CD4-positive, alpha-beta memory T cell (primary cell): ENCODE measurements around the gene FBXW5. TPM values are rescaled to one million over a fixed set of nuclear protein-coding genes. Genes with fewer than 3 reads are reported as not detected.

Experiments
- CTCF ChIA-PET: fragments of 350-600 bp; sonication (Branson Sonifier 250); formaldehyde crosslinking; loops from one replicate; lab custom pipeline; 2021; ENCODE audit warnings: inconsistent platforms; ENCODE audit not compliant: partially characterized antibody; lab: Charles Lee
- POLR2A ChIA-PET: fragments of 350-600 bp; sonication (Branson Sonifier 250); formaldehyde crosslinking; loops from one replicate; lab custom pipeline; 2021; ENCODE audit not compliant: partially characterized antibody; lab: Charles Lee
- DNase-seq, 5 donors: peaks; one replicate each; pipeline versions ENCODE4 v3.0.0 to v3.0.0-alpha.2; 2020 to 2022; ENCODE audit warnings: mixed read lengths in 1 of 5
- H3K27ac ChIP-seq: one replicate; pipeline ENCODE4 v1.7.0; 2013; ENCODE audit warnings: low read depth, low read length
- H3K27me3 ChIP-seq: 2 replicates; pipeline ENCODE4 v1.7.0; 2013; ENCODE audit warnings: mild to moderate bottlenecking, low read length, moderate library complexity; ENCODE audit not compliant: insufficient read depth
- H3K36me3 ChIP-seq: 2 replicates; pipeline ENCODE4 v1.7.0; 2013; ENCODE audit warnings: mild to moderate bottlenecking, low read length, moderate library complexity; ENCODE audit not compliant: insufficient read depth
- H3K4me1 ChIP-seq: 2 replicates; pipeline ENCODE4 v1.7.0; 2013; ENCODE audit warnings: mild to moderate bottlenecking, low read length, moderate library complexity; ENCODE audit not compliant: insufficient read depth
- H3K4me3 ChIP-seq, 2 donors: one replicate each; pipeline ENCODE4 v1.7.0; 2013; ENCODE audit warnings: low read length in 2 of 2, mild to moderate bottlenecking in 1 of 2
- H3K9me3 ChIP-seq, 2 donors: one replicate each; pipeline ENCODE4 v1.7.0; 2013; ENCODE audit warnings: low read length in 2 of 2, control low read depth in 1 of 2; ENCODE audit not compliant: control insufficient read depth in 1 of 2
- H3K27ac Mint-ChIP-seq, 7 donors: one replicate each; pipeline ENCODE4 v1.8.0; 2020 to 2021; ENCODE audit warnings: mixed read lengths in 7 of 7, mild to moderate bottlenecking in 6 of 7, inconsistent platforms in 3 of 7, moderate library complexity in 3 of 7
- H3K27me3 Mint-ChIP-seq, 2 donors: one replicate each; pipeline ENCODE4 v1.8.0; 2020 to 2021; ENCODE audit warnings: mixed read lengths in 2 of 2
- H3K36me3 Mint-ChIP-seq, 2 donors: one replicate each; pipeline ENCODE4 v1.8.0; 2020 to 2021; ENCODE audit warnings: mixed read lengths in 2 of 2, inconsistent platforms in 1 of 2, mild to moderate bottlenecking in 1 of 2
- H3K4me1 Mint-ChIP-seq, 4 donors: one replicate each; pipeline ENCODE4 v1.8.0; 2020 to 2021; ENCODE audit warnings: mixed read lengths in 4 of 4, mild to moderate bottlenecking in 1 of 4
- H3K4me3 Mint-ChIP-seq, 8 donors: one replicate each; pipeline ENCODE4 v1.8.0; 2020 to 2021; ENCODE audit warnings: mixed read lengths in 8 of 8, mild to moderate bottlenecking in 7 of 8, moderate library complexity in 6 of 8, inconsistent platforms in 3 of 8
- H3K9me3 Mint-ChIP-seq, 8 donors: one replicate each; pipeline ENCODE4 v1.8.0; 2020 to 2021; ENCODE audit warnings: mixed read lengths in 8 of 8, mild to moderate bottlenecking in 5 of 8, inconsistent platforms in 3 of 8, moderate library complexity in 1 of 8
- intact Hi-C: fragments of 100-400 bp; cut with micrococcal nuclease; formaldehyde crosslinking; loops from one replicate; pipeline ENCODE4 v1.15.1; 2023
- polyA plus RNA-seq, 2 donors: library from polyadenylated mRNA; unstranded; fragments of 300-500 nt; fragmentation: Illumina TruSeq; gene quantifications; one replicate each; pipeline ENCODE4 v1.2.3, GENCODE V29; 2021
- total RNA-seq, 2 experiments: library from RNA; stranded (reverse); gene quantifications; one replicate each; pipeline ENCODE4 v1.2.3, GENCODE V29; 2021

FBXW5 gene
- total and polyA plus RNA-seq, 4 experiments from 2014 or later = 98.6 to 160 (median 122) TPM

GRCh38 chr9:136965771-136966484 is 21.4 kb upstream of the FBXW5 start:
- peaks cover 19 to 38% (median 30%) of the 10 kb centered on the region in 4 donors for H3K4me1 Mint-ChIP-seq
- Histone ChIP-seq H3K4me3 (no peak overlapping the region), H3K27me3 (no peaks in the 10 kb centered on the region), H3K9me3 (no peaks in the 10 kb centered on the region), H3K36me3 (no peaks in the 10 kb centered on the region), H3K4me1 (peaks cover 47% of the 10 kb centered on the region), H3K27ac (peak overlapping the region; percentile 42)
- ChIA-PET CTCF (interaction anchor here (1.4 to 2.2 kb wide), 3 partner anchors 18 to 174 kb away, joined by 3 to 6 read pairs (median 5); no protein-coding TSS in a partner anchor), POLR2A (interaction anchor here (1.4 to 9.2 kb wide), 4 partner anchors 9 to 26 kb away, joined by 3 to 75 read pairs (median 10); partner anchors contain the start of gene PAXX)
- H3K27ac Mint-ChIP-seq = peak overlapping the region; percentile 77 to 91 (median 88)
- H3K9me3 Mint-ChIP-seq = no peaks in the 10 kb centered on the region
- DNase-seq = peak; percentile 41 to 71 (median 48)
- H3K36me3 Mint-ChIP-seq = no peaks in the 10 kb centered on the region
- peak overlapping the region; percentile 70 to 86 (median 79) for H3K4me3 Mint-ChIP-seq
- intact Hi-C loops = no loop called here
- H3K27me3 Mint-ChIP-seq = no peaks in the 10 kb centered on the region

- Histone ChIP-seq H3K9me3 (no peaks in the 10 kb centered on the region), H3K27ac (no peak overlapping the region), H3K27me3 (no peaks in the 10 kb centered on the region), H3K36me3 (no peaks in the 10 kb centered on the region), H3K4me3 (no peak overlapping the region), H3K4me1 (peaks cover 54% of the 10 kb centered on the region)
- H3K4me1 Mint-ChIP-seq = peaks cover 23 to 48% (median 33%) of the 10 kb centered on the region in 4 donors
- intact Hi-C loops = no loop called here
- no peaks in the 10 kb centered on the region for H3K27me3 Mint-ChIP-seq
- ChIA-PET CTCF (interaction anchor here (0.6 to 0.8 kb wide), 2 partner anchors 16 to 70 kb away, joined by 3 read pairs; no protein-coding TSS in a partner anchor), POLR2A (interaction anchor here (1.0 to 9.2 kb wide), 3 partner anchors 10 to 27 kb away, joined by 5 to 75 read pairs (median 13); partner anchors contain the start of gene PAXX)
- H3K4me3 Mint-ChIP-seq = peak overlapping the region in 6 of 8 donors; percentile 26 to 61 (median 54)
- no peak for DNase-seq
- peak overlapping the region in 5 of 7 donors; percentile 53 to 91 (median 72) for H3K27ac Mint-ChIP-seq
- H3K36me3 Mint-ChIP-seq = no peaks in the 10 kb centered on the region
- H3K9me3 Mint-ChIP-seq = no peaks in the 10 kb centered on the region
These were observed 20.4 kb upstream of the FBXW5 start for GRCh38 chr9:136964833-136965422.

GRCh38 chr9:136964171-136964689 is 19.7 kb upstream of the FBXW5 start:
- peaks cover 60% of the 10 kb centered on the region for H3K4me1 ChIP-seq
- no peaks in the 10 kb centered on the region for H3K36me3 Mint-ChIP-seq
- ChIA-PET CTCF (no interaction called here), POLR2A (interaction anchor here (1.0 to 9.2 kb wide), 2 partner anchors 11 to 14 kb away, joined by 5 to 75 read pairs; no protein-coding TSS in a partner anchor)
- no peaks in the 10 kb centered on the region for H3K27me3 Mint-ChIP-seq
- H3K9me3 Mint-ChIP-seq = no peaks in the 10 kb centered on the region
- H3K4me3 Mint-ChIP-seq = peak overlapping the region in 5 of 8 donors; percentile 25 to 61 (median 51)
- DNase-seq = no peak
- H3K27me3 ChIP-seq = no peaks in the 10 kb centered on the region
- H3K9me3 ChIP-seq = no peaks in the 10 kb centered on the region
- intact Hi-C loops = no loop called here
- peak overlapping the region in 4 of 7 donors; percentile 64 to 72 (median 67) for H3K27ac Mint-ChIP-seq
- no peak overlapping the region for H3K4me3 ChIP-seq
- H3K4me1 Mint-ChIP-seq = peaks cover 23 to 53% (median 33%) of the 10 kb centered on the region in 4 donors
- no peaks in the 10 kb centered on the region for H3K36me3 ChIP-seq
- H3K27ac ChIP-seq = no peak overlapping the region

- no peak overlapping the region for H3K4me3 Mint-ChIP-seq
- no peaks in the 10 kb centered on the region for H3K27me3 Mint-ChIP-seq
- DNase-seq = no peak
- H3K27ac ChIP-seq = no peak overlapping the region
- no peaks in the 10 kb centered on the region for H3K27me3 ChIP-seq
- CTCF ChIA-PET = interaction anchor here (1.1 kb wide), 1 partner anchor 16 kb away, joined by 3 read pairs; no protein-coding TSS in a partner anchor
- H3K36me3 ChIP-seq = no peaks in the 10 kb centered on the region
- intact Hi-C loops = no loop called here
- H3K4me3 ChIP-seq = no peak overlapping the region
- POLR2A ChIA-PET = interaction anchor here (9.2 kb wide), 1 partner anchor 12 kb away, joined by 75 read pairs; no protein-coding TSS in a partner anchor
- peaks cover 23 to 58% (median 33%) of the 10 kb centered on the region in 4 donors for H3K4me1 Mint-ChIP-seq
- H3K27ac Mint-ChIP-seq = peak overlapping the region in 1 of 7 donors; percentile 10
- H3K36me3 Mint-ChIP-seq = no peaks in the 10 kb centered on the region
- H3K9me3 ChIP-seq = no peaks in the 10 kb centered on the region
- peaks cover 65% of the 10 kb centered on the region for H3K4me1 ChIP-seq
- H3K9me3 Mint-ChIP-seq = no peaks in the 10 kb centered on the region
These were observed 19.2 kb upstream of the FBXW5 start for GRCh38 chr9:136963751-136964150.

GRCh38 chr9:136963341-136963740 is 18.8 kb upstream of the FBXW5 start:
- no peak overlapping the region for H3K4me3 ChIP-seq
- no peaks in the 10 kb centered on the region for H3K27me3 ChIP-seq
- no peaks in the 10 kb centered on the region for H3K9me3 Mint-ChIP-seq
- ChIA-PET CTCF (interaction anchor here (1.1 kb wide), 1 partner anchor 15 kb away, joined by 3 read pairs; no protein-coding TSS in a partner anchor), POLR2A (interaction anchor here (9.2 kb wide), 1 partner anchor 12 kb away, joined by 75 read pairs; no protein-coding TSS in a partner anchor)
- peaks cover 23 to 62% (median 33%) of the 10 kb centered on the region in 4 donors for H3K4me1 Mint-ChIP-seq
- no peak overlapping the region for H3K27ac ChIP-seq
- H3K36me3 ChIP-seq = no peaks in the 10 kb centered on the region
- H3K9me3 ChIP-seq = no peaks in the 10 kb centered on the region
- H3K27me3 Mint-ChIP-seq = no peaks in the 10 kb centered on the region
- DNase-seq = no peak
- H3K36me3 Mint-ChIP-seq = no peaks in the 10 kb centered on the region
- H3K4me1 ChIP-seq = peaks cover 69% of the 10 kb centered on the region
- peak overlapping the region in 4 of 7 donors; percentile 10 to 91 (median 78) for H3K27ac Mint-ChIP-seq
- H3K4me3 Mint-ChIP-seq = peak overlapping the region in 1 of 8 donors; percentile 64
- intact Hi-C loops = no loop called here

- peak overlapping the region in 6 of 7 donors; percentile 61 to 91 (median 74) for H3K27ac Mint-ChIP-seq
- H3K4me1 ChIP-seq = peaks cover 75% of the 10 kb centered on the region
- H3K4me3 ChIP-seq = no peak overlapping the region
- H3K9me3 ChIP-seq = no peaks in the 10 kb centered on the region
- POLR2A ChIA-PET = interaction anchor here (1.3 to 9.2 kb wide), 3 partner anchors 9 to 33 kb away, joined by 4 to 75 read pairs (median 4); partner anchors contain the start of gene CLIC3
- no peaks in the 10 kb centered on the region for H3K36me3 ChIP-seq
- H3K27me3 Mint-ChIP-seq = no peaks in the 10 kb centered on the region
- CTCF ChIA-PET = interaction anchor here (1.1 kb wide), 1 partner anchor 15 kb away, joined by 3 read pairs; no protein-coding TSS in a partner anchor
- DNase-seq = no peak
- intact Hi-C loops = no loop called here
- no peak overlapping the region for H3K27ac ChIP-seq
- no peaks in the 10 kb centered on the region for H3K36me3 Mint-ChIP-seq
- H3K27me3 ChIP-seq = no peaks in the 10 kb centered on the region
- peak overlapping the region in 7 of 8 donors; percentile 21 to 69 (median 31) for H3K4me3 Mint-ChIP-seq
- no peaks in the 10 kb centered on the region for H3K9me3 Mint-ChIP-seq
- H3K4me1 Mint-ChIP-seq = peaks cover 23 to 67% (median 34%) of the 10 kb centered on the region in 4 donors
These were observed 18.2 kb upstream of the FBXW5 start for GRCh38 chr9:136962701-136963248.
